ENCODE data around the gene ALDH18A1. TPM values are rescaled to one million over a fixed set of nuclear protein-coding genes. Genes with fewer than 3 reads are reported as not detected.

The ALDH18A1 gene
- total RNA-seq, 2 donors from 2014 or later: 38.9 to 46.4 TPM

- H3K36me3 ChIP-seq (replicated peaks in 1 of 2; ENCODE audit: insufficient read depth in 1 of 2, low read depth in 2 of 2): no peaks in the 10 kb centered on the region
- H3K9me3 ChIP-seq: no peaks in the 10 kb centered on the region
- H3K4me3 ChIP-seq: no peak overlapping the region
- H3K27me3 ChIP-seq: no peaks in the 10 kb centered on the region
- no peak for DNase-seq
- peak overlapping the region in 1 of 4 donors; percentile 87 for H3K27ac ChIP-seq
- intact Hi-C loops (cut with DNase I): no loop called here
- no peak for ATAC-seq
- TF ChIP-seq CTCF (IDR thresholded peaks at IDR 0.05) (no peak), POLR2A (IDR thresholded peaks at IDR 0.05) (no peak)
- peaks cover 33% of the 10 kb centered on the region for H3K4me1 ChIP-seq
- 59 to 66% methylated on average over 10 of the region's 10 CpGs for WGBS, 2 donors
Observed at GRCh38 chr10:95559896-95560277, 96.6 kb downstream of the ALDH18A1 start.

- 63 to 66% methylated on average over 4 of the region's 4 CpGs for WGBS, 2 donors
- intact Hi-C loops (cut with DNase I): no loop called here
- Histone ChIP-seq H3K4me1 (peaks cover 33% of the 10 kb centered on the region), H3K4me3 (no peak overlapping the region), H3K27me3 (no peaks in the 10 kb centered on the region), H3K27ac (no peak overlapping the region), H3K36me3 (replicated peaks in 1 of 2; ENCODE audit: insufficient read depth in 1 of 2, low read depth in 2 of 2) (no peaks in the 10 kb centered on the region), H3K9me3 (no peaks in the 10 kb centered on the region)
- no peak for DNase-seq
- TF ChIP-seq CTCF (IDR thresholded peaks at IDR 0.05): no peak
- TF ChIP-seq POLR2A (IDR thresholded peaks at IDR 0.05): no peak
- no peak for ATAC-seq
Observed at GRCh38 chr10:95559471-95559870, 97.0 kb downstream of the ALDH18A1 start.

- Histone ChIP-seq H3K36me3 (replicated peaks in 1 of 2; ENCODE audit: insufficient read depth in 1 of 2, low read depth in 2 of 2) (no peaks in the 10 kb centered on the region), H3K27ac (no peak overlapping the region), H3K9me3 (no peaks in the 10 kb centered on the region), H3K4me1 (peaks cover 33% of the 10 kb centered on the region), H3K4me3 (no peak overlapping the region), H3K27me3 (no peaks in the 10 kb centered on the region)
- intact Hi-C loops (cut with DNase I): no loop called here
- ATAC-seq: no peak
- no peak for DNase-seq
- 52% methylated on average over 1 of the region's 1 CpG for WGBS, 2 donors
- TF ChIP-seq POLR2A (IDR thresholded peaks at IDR 0.05): no peak
- no peak for TF ChIP-seq CTCF (IDR thresholded peaks at IDR 0.05)
Observed at GRCh38 chr10:95558593-95559320, 97.8 kb downstream of the ALDH18A1 start.

GRCh38 chr10:95556994-95557767 is 99.3 kb downstream of the ALDH18A1 start:
- H3K9me3 ChIP-seq: no peaks in the 10 kb centered on the region
- peaks cover 33% of the 10 kb centered on the region for H3K4me1 ChIP-seq
- H3K4me3 ChIP-seq: no peak overlapping the region
- H3K27ac ChIP-seq: no peak overlapping the region
- intact Hi-C loops (cut with DNase I): no loop called here
- no peak for TF ChIP-seq CTCF (IDR thresholded peaks at IDR 0.05)
- no peak for ATAC-seq
- no peak for DNase-seq
- 77 to 80% methylated on average over 8 of the region's 8 CpGs for WGBS, 2 donors
- H3K27me3 ChIP-seq: no peaks in the 10 kb centered on the region
- no peaks in the 10 kb centered on the region for H3K36me3 ChIP-seq (replicated peaks in 1 of 2; ENCODE audit: insufficient read depth in 1 of 2, low read depth in 2 of 2)

Other genes starting within 250 kb of the ALDH18A1 start
- 10 to 100 TPM; 56.8 to 79.1 TPM for gene SORBS1, start 95.3 kb downstream of the ALDH18A1 start, total RNA-seq
- 10 to 100 TPM; 12.9 to 17.6 TPM for gene TCTN3, start 37.2 kb upstream of the ALDH18A1 start, total RNA-seq
- gene ENTPD1, start 99.5 kb upstream of the ALDH18A1 start, total RNA-seq: 1 to 10 TPM; 2.1 to 3.0 TPM

Data from body of pancreas (tissue), 4 donors.